Mesodermal cell (in vitro differentiated cells): Measurements from ENCODE around the gene MVB12B.

ENCODE experiments used
- H3K27ac ChIP-seq: 2 replicates; pipeline ENCODE4 v1.7.0; 2013; ENCODE audit warnings: mild to moderate bottlenecking, low read depth, low read length, moderate library complexity; ENCODE audit not compliant: severe bottlenecking
- H3K36me3 ChIP-seq: 2 replicates; pipeline ENCODE4 v1.7.1; 2013; ENCODE audit warnings: mild to moderate bottlenecking, low read length, moderate library complexity; ENCODE audit not compliant: control insufficient read depth, insufficient read depth
- H3K4me1 ChIP-seq: one replicate; pipeline ENCODE4 v1.7.1; 2013; ENCODE audit warnings: mild to moderate bottlenecking, low read length; ENCODE audit not compliant: insufficient read depth, control insufficient read depth, poor library complexity, severe bottlenecking
- H3K4me3 ChIP-seq: 2 replicates; pipeline ENCODE4 v1.7.0; 2013; ENCODE audit warnings: low read length, control low read depth, mild to moderate bottlenecking; ENCODE audit not compliant: insufficient read depth, poor library complexity, severe bottlenecking; ENCODE audit errors: extremely low read depth
- H3K9me3 ChIP-seq: 2 replicates; pipeline ENCODE4 v1.7.1; 2013; ENCODE audit warnings: mild to moderate bottlenecking, low read length, moderate library complexity; ENCODE audit not compliant: control insufficient read depth
- WGBS, 2 experiments: methylation state at CpG; one replicate each; pipeline ENCODE4 v1.1.5; 2013; ENCODE audit warnings: missing lambda C conversion rate in 2 of 2; ENCODE audit not compliant: insufficient coverage in 2 of 2; 5-methylcytosine and 5-hydroxymethylcytosine counted together

MVB12B gene

DNA sequence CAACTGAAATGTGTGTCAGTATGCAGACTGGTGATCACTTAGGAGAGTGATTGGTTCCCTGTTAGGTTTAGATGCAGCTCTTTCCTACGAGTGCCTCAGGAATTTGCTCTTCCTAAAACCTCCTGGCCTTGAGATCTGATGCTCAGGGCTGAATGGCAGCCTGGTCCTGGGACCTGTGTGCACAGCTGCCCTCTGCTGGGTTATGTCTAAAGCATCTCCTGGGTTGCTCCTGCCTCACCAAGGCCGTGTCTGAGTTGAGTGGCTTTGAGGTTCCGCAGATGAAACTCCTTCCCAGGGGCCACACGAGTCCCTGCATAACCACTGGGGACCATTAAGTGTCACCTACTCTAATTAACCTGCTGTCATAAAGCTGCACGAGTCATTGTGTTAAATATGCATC, 59.5 kb downstream of the MVB12B start:
- Histone ChIP-seq H3K36me3 (peaks cover 42% of the 10 kb centered on the region), H3K4me3 (no peak overlapping the region), H3K4me1 (peaks cover under 1% of the 10 kb centered on the region), H3K9me3 (no peaks in the 10 kb centered on the region), H3K27ac (no peak overlapping the region)
- 49 to 59% methylated on average over 3 to 4 of the region's 5 CpGs for WGBS, 2 experiments

DNA sequence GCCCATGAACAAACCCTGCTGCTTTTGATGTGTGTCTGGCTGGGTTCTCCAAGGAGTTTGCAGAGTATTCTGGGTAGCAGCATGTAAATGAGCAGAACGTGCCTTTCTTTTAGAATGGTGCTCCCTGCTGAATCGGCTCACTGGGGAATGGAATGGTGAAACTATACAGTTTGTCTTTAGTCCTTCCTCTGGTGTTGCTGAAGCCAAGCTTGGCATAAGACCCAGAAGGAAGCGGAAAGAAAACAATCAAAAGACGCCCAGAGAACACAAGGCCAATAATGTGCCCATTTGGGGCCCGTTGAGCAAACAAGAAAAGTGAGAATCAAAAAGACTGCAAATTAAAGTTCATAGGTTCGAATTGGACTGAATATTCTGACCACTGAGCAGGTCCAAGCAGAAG, 60.1 kb downstream of the MVB12B start:
- no peaks in the 10 kb centered on the region for H3K4me1 ChIP-seq
- H3K4me3 ChIP-seq: no peak overlapping the region
- H3K9me3 ChIP-seq: no peaks in the 10 kb centered on the region
- H3K27ac ChIP-seq: no peak overlapping the region
- WGBS, 2 experiments: 95 to 97% methylated on average over 6 of the region's 6 CpGs
- peaks cover 43% of the 10 kb centered on the region for H3K36me3 ChIP-seq

DNA sequence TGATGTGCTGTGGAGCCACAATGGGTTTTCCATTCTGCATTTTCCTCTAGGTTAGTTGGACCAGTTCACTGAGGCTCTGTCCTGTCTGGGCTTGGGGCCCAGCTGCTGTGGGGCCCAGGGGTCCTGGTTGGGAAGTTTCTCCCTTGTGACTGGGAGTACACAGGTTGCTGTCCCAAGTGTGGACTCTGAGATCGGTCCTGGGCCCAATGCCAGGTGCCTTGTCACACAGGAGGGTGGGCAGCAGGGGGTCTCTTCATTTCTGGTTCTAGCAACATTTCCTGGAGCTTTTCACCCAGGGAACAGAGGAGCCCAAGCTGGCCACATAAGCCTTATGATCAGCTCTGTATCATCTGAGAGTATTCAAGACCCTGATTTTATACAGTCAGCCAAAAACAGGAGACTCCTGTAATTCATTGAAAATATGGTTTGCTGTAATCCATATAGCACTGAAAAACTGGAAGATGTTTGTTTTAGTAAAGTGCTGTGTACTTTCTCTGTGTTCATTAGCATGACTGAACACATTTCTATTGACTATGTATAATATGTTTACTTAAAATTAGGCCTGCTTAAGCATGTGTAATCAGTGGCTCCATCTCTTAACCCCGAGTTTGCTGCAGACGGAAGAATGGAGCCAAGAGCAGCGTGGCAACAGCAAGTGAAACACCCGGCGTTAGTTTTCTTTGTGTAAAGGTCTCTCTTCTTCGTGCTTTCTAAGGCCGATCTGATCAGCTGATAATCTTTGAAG, 62.5 kb downstream of the MVB12B start:
- H3K4me3 ChIP-seq: no peak overlapping the region
- no peak overlapping the region for H3K27ac ChIP-seq
- WGBS, 2 experiments: 96 to 98% methylated on average over 6 to 8 of the region's 8 CpGs
- H3K36me3 ChIP-seq: peaks cover 60% of the 10 kb centered on the region
- no peaks in the 10 kb centered on the region for H3K9me3 ChIP-seq
- no peaks in the 10 kb centered on the region for H3K4me1 ChIP-seq

DNA sequence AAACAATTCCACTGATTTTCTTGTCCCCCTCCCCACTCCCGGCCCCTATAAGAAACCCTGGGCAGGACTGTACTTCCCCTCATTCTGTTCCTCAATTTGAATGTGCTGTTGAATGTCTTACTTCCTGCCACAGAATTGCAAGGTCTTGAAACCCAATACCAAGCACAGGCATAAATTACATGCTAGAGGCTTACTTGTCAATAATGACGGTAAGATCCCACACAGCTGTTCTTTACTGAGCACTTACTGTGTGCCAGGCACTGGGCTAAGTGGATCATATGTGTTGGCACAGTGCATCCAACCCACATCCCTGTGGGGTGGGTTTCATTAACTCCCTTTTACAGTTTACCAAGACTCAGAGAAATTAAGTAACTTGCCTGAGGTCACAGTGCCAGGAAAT, 63.4 kb downstream of the MVB12B start:
- no peak overlapping the region for H3K4me3 ChIP-seq
- peaks cover 64% of the 10 kb centered on the region for H3K36me3 ChIP-seq
- WGBS, 2 experiments: 89 to 100% methylated on average over 2 of the region's 2 CpGs
- H3K4me1 ChIP-seq: no peaks in the 10 kb centered on the region
- no peaks in the 10 kb centered on the region for H3K9me3 ChIP-seq
- no peak overlapping the region for H3K27ac ChIP-seq

DNA sequence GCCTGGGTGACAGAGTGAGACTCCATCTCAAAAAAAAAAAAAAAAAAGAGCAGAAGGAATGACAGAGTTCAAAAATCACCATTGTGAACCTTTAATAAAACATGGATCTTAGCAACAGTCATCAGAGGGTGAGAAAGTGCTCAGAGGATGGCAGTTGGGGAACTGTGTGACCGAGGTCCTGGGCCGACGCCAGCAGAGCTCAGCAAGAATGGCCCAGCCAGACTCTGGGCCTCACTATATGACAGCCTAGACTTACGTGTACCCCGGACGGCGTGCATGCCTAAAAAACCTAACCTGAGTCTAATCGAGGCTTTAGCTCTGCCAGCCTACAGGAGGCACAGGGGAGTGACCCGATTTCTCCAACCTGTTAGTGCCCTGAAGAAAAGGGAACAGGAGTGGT, 64.3 kb downstream of the MVB12B start:
- Histone ChIP-seq H3K4me3 (no peak overlapping the region), H3K9me3 (no peaks in the 10 kb centered on the region), H3K4me1 (no peaks in the 10 kb centered on the region), H3K36me3 (peaks cover 71% of the 10 kb centered on the region), H3K27ac (no peak overlapping the region)
- 87 to 90% methylated on average over 9 of the region's 9 CpGs for WGBS, 2 experiments

DNA sequence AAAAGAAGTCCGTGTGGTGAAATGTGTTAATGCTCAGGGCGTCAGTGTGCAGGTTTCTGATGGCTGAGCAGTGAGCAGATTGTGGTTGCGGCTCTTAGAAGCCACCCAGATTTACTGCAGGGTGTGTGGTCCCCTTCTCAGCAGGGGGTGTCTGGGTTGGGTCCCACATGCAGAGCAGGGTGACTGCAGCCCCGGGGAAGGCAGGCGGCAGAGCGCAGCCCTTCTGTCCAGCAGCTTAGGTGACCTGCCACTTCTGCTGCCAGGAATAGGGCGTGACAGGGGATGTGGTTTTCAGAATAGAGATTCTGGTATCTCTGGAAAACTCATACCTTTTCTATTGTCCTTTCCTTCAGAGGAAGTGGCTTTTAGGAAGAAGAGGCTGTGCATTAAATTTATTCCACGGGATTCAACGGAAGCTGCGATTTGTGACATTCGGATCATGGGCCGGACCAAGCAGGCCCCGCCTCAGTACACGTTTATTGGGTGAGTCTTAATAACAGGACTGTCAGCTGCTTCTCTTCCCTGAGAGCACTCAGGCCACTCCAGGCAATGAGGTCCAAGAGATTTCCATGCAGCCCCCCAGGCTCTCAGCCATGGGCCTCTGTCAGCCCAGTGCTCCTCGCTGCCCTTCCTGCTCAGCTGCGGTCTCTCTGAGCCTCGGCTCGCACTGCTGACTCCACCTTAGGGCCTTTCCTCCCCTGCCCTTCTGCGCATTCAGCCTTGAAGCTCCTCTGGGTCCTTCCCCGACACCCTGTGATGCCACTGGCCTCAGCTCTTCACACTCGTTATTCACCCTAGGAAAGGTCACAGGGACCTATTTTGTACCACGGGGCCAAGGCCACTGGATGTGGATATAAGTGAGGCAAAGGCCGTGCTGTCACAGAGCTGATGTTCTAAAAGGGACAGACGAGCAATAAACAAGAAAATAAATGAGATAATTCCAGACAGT, 65.4 kb downstream of the MVB12B start:
- Histone ChIP-seq H3K4me3 (no peak overlapping the region), H3K4me1 (no peaks in the 10 kb centered on the region), H3K27ac (no peak overlapping the region), H3K9me3 (no peaks in the 10 kb centered on the region), H3K36me3 (peaks cover 71% of the 10 kb centered on the region)
- WGBS, 2 experiments: 94 to 96% methylated on average over 18 to 23 of the region's 24 CpGs

DNA sequence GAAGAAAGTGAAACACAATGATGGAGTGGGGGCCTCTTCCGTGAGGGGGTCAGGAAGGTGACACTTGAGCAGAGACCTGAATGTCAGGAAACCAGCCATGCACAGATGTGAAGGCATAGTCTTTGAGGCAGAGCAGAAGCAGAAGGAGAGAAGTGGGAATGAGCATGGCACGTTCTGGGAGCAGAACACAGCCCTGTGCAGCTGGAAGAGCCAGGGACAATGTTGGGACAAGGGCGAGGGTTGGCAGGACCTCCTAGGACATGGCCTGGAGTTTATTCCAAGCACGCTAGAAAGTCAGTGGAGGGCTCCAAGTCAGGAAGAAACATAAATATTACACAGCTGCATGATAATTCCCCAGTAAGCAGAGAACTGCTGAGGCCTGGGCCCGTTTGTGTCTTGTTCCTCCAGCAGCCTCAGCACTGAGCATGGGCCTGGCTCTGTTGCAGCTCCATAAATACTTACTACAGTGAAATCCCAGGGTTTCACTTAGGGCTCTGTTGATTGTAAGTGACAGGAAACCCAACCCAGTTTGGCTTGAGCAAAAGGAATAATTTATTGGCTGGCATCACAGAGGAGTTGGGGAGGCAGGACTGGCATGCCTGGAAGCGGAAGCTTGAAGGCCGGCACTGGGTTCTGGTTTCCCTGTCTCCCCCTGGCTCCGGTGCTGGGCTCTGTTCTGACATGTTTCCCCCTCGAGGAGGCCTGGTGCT, 66.2 kb downstream of the MVB12B start:
- H3K4me3 ChIP-seq: no peak overlapping the region
- peaks cover 70% of the 10 kb centered on the region for H3K36me3 ChIP-seq
- H3K27ac ChIP-seq: no peak overlapping the region
- 94 to 97% methylated on average over 9 of the region's 9 CpGs for WGBS, 2 experiments
- no peaks in the 10 kb centered on the region for H3K9me3 ChIP-seq
- H3K4me1 ChIP-seq: no peaks in the 10 kb centered on the region

DNA sequence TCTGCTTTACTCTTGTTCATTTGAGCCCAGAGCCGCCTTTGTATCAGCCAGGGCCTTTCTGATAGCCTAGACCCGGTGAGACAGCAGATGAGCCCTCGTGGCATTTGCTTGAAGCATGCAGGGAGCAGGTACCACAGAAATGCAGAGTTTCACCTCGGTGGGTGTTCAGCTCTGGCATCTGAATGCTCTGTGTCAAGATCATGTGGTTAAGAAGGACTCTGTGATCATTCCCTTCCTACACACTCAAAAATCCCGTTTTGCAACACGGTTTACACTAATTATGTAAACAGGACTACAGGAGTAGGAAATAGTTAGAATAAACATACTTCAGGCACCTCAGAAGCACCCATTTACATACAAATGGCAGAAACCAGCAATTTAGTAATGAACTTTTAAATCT, 67.2 kb downstream of the MVB12B start:
- Histone ChIP-seq H3K4me3 (no peak overlapping the region), H3K36me3 (peaks cover 62% of the 10 kb centered on the region), H3K27ac (no peak overlapping the region), H3K9me3 (no peaks in the 10 kb centered on the region), H3K4me1 (peaks cover 2% of the 10 kb centered on the region)
- WGBS, 2 experiments: 76 to 94% methylated on average over 2 to 4 of the region's 6 CpGs

DNA sequence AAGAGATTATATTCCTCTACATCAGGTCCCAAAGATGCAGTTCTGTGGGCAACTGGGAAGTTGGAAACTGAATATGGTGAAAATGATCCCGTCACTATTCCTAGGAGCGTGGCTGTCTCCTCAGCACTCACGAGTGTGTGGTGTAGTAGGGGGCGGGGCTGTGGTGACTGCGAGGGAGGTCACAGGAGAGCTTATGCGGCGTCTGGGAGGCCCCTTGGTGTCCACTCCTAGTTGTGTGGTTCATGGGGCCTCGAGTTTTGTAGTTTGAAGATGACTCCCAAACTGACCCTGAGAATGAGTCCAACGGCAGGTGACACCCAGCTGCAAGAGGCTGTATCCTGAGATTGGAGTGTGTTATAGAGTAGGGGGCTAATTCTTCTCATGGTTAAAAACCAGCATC, 68.2 kb downstream of the MVB12B start:
- Histone ChIP-seq H3K36me3 (peaks cover 70% of the 10 kb centered on the region), H3K4me1 (peaks cover 6% of the 10 kb centered on the region), H3K4me3 (no peak overlapping the region), H3K9me3 (no peaks in the 10 kb centered on the region), H3K27ac (no peak overlapping the region)
- 91 to 94% methylated on average over 6 to 7 of the region's 9 CpGs for WGBS, 2 experiments

DNA sequence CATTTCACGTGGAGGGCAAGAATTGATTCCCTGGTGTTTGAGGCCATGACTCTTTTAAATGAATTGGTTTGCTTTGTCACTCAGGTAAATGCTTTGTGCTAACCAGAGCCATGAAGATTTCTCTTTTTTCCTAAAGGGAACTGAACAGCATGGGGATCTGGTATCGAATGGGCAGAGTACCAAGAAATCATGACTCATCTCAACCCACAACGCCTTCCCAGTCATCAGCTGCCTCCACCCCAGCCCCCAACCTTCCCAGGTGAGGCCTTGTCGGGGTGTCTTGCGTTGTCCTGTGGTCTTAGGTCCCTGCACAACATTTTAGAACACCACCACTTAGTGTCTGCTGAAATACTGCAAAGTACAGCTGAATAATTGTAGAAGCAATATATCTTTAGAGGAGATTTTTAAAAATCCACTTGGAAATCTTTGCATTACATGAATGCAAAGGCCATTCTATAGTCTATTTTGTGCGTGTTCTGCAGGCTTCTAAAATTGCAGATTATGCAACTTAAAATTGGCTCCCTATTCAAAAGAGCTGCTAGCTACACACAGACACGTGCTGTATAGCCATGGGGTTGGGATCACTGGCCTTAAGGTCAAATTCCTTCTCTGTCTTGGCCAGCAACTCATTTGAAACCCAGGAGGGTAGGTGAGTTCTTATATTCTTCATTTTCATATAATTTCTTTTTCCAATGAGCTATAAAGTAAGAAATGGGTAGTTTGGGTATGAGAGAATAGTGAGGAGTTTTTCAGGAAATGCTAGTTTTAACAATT, 69.0 kb downstream of the MVB12B start:
- Histone ChIP-seq H3K9me3 (no peaks in the 10 kb centered on the region), H3K36me3 (peaks cover 70% of the 10 kb centered on the region), H3K4me3 (no peak overlapping the region), H3K27ac (peak overlapping the region; percentile 10), H3K4me1 (peaks cover 6% of the 10 kb centered on the region)
- WGBS, 2 experiments: 85 to 93% methylated on average over 3 to 4 of the region's 7 CpGs
